Cerebellar cortex (tissue), 1 donor: ENCODE data around the gene PTPRN.
A peak's percentile ranks its signal among the peaks of the same experiment; 100 is the strongest.
"Not testable (repeated sequence)": the region's sequence is repeated elsewhere in the genome, so short reads cannot be mapped to it uniquely, and the experiment has no call there.

Experiments
- DNase-seq: peaks from one replicate; pipeline ENCODE4 v3.0.0-alpha.2; 2015; ENCODE audit warnings: low spot score

The PTPRN gene

GRCh38 chr2:219287580-219288265 lies 21.5 kb downstream of the PTPRN start:
- DNase-seq, result no peak

GRCh38 chr2:219287116-219287440 lies 22.1 kb downstream of the PTPRN start:
- not testable (repeated sequence) for DNase-seq

- DNase-seq, result no peak
Observed at GRCh38 chr2:219286436-219287115, 22.6 kb downstream of the PTPRN start.

GRCh38 chr2:219285894-219286425 lies 23.2 kb downstream of the PTPRN start:
- DNase-seq, result peak; percentile 87

GRCh38 chr2:219285373-219285735 lies 23.8 kb downstream of the PTPRN start:
- DNase-seq, result no peak

- no peak for DNase-seq
Observed at GRCh38 chr2:219284501-219285372, 24.5 kb downstream of the PTPRN start.

GRCh38 chr2:219282943-219283581 lies 26.1 kb downstream of the PTPRN start:
- DNase-seq, result no peak

- peak; percentile 53 for DNase-seq
Observed at GRCh38 chr2:219282375-219282774, 26.8 kb downstream of the PTPRN start.

GRCh38 chr2:219281588-219281987 lies 27.6 kb downstream of the PTPRN start:
- DNase-seq, result no peak

- no peak for DNase-seq
Observed at GRCh38 chr2:219280651-219281050, 28.6 kb downstream of the PTPRN start.

- no peak for DNase-seq
Observed at GRCh38 chr2:219279916-219280516, 29.2 kb downstream of the PTPRN start.

- peak; percentile 97 for DNase-seq
Observed at GRCh38 chr2:219279151-219279915, 29.9 kb downstream of the PTPRN start, which contains the start of gene DNAJB2. Gene DNAJB2 (plus strand): TSS chr2:219279366. CDS start chr2:219279834, 468 bp downstream.

GRCh38 chr2:219278655-219279150 lies 30.5 kb downstream of the PTPRN start:
- no peak for DNase-seq

- DNase-seq, result peak; percentile 90
Observed at GRCh38 chr2:219277703-219278654, 31.2 kb downstream of the PTPRN start.

- no peak for DNase-seq
Observed at GRCh38 chr2:219274361-219274921, 34.8 kb downstream of the PTPRN start.

- no peak for DNase-seq
Observed at GRCh38 chr2:219273937-219274336, 35.3 kb downstream of the PTPRN start.

GRCh38 chr2:219272995-219273394 lies 36.2 kb downstream of the PTPRN start:
- DNase-seq, result no peak

- no peak for DNase-seq
Observed at GRCh38 chr2:219272356-219272755, 36.8 kb downstream of the PTPRN start.

- DNase-seq, result no peak
Observed at GRCh38 chr2:219271021-219271420, 38.2 kb downstream of the PTPRN start.
